H9 (cell line): ENCODE measurements around the gene AAMP. TPM values are rescaled to one million over a fixed set of nuclear protein-coding genes. Genes with fewer than 3 reads are reported as not detected.

Experiments used
- DNase-seq: peaks from one replicate; pipeline ENCODE4 v3.0.0-alpha.2; 2017
- H2AFZ ChIP-seq: one replicate; pipeline ENCODE4 v1.6.1; 2013; ENCODE audit warnings: mild to moderate bottlenecking, low read length, control low read depth, moderate library complexity
- H2AK5ac ChIP-seq: 2 replicates; pipeline ENCODE4 v1.6.1; 2013; ENCODE audit warnings: low read length, control low read depth, mixed read lengths; ENCODE audit not compliant: insufficient read length
- H2BK120ac ChIP-seq: one replicate; pipeline ENCODE4 v1.6.1; 2013; ENCODE audit warnings: low read depth, mild to moderate bottlenecking, low read length, control low read depth, inconsistent platforms; ENCODE audit not compliant: poor library complexity, severe bottlenecking
- H2BK12ac ChIP-seq: 2 replicates; pipeline ENCODE4 v1.6.1; 2013; ENCODE audit warnings: low read length, control low read depth, mixed read lengths, low read depth; ENCODE audit not compliant: insufficient read length
- H2BK15ac ChIP-seq: 2 replicates; pipeline ENCODE4 v1.6.1; 2013; ENCODE audit warnings: low read depth, low read length, control low read depth
- H2BK20ac ChIP-seq: one replicate; pipeline ENCODE4 v1.6.1; 2013; ENCODE audit warnings: low read depth, mild to moderate bottlenecking, low read length, control low read depth, inconsistent platforms; ENCODE audit not compliant: poor library complexity, severe bottlenecking
- H2BK5ac ChIP-seq: 2 replicates; pipeline ENCODE4 v1.6.1; 2013; ENCODE audit warnings: low read length, control low read depth, mixed read lengths; ENCODE audit not compliant: insufficient read length
- H3K14ac ChIP-seq: 2 replicates; pipeline ENCODE4 v1.6.1; 2013; ENCODE audit warnings: low read length, control low read depth; ENCODE audit not compliant: insufficient read depth
- H3K18ac ChIP-seq: 2 replicates; pipeline ENCODE4 v1.6.1; 2013; ENCODE audit warnings: low read depth, mild to moderate bottlenecking, mixed read lengths, low read length, control low read depth; ENCODE audit not compliant: insufficient read length
- H3K23ac ChIP-seq: 2 replicates; pipeline ENCODE4 v1.6.1; 2013; ENCODE audit warnings: low read length, control low read depth, mixed read lengths, low read depth; ENCODE audit not compliant: insufficient read length
- H3K23me2 ChIP-seq: 2 replicates; pipeline ENCODE4 v1.6.1; 2013; ENCODE audit warnings: low read depth, mild to moderate bottlenecking, mixed read lengths, low read length, control low read depth; ENCODE audit not compliant: insufficient read length, poor library complexity, severe bottlenecking
- H3K27ac ChIP-seq: 2 replicates; pipeline ENCODE4 v1.5.1; 2013; ENCODE audit warnings: low read length, control low read depth, mixed read lengths, low read depth; ENCODE audit not compliant: insufficient read length
- H3K27me3 ChIP-seq: 2 replicates; pipeline ENCODE4 v1.6.1; 2013; ENCODE audit warnings: low read length, control low read depth, inconsistent platforms; ENCODE audit not compliant: insufficient read depth
- H3K4ac ChIP-seq: 2 replicates; pipeline ENCODE4 v1.6.1; 2013; ENCODE audit warnings: low read depth, mild to moderate bottlenecking, control low read depth, inconsistent platforms, low read length, moderate library complexity
- H3K4me1 ChIP-seq: 2 replicates; pipeline ENCODE4 v1.6.1; 2013; ENCODE audit warnings: low read length, control low read depth, inconsistent platforms; ENCODE audit not compliant: insufficient read depth
- H3K4me2 ChIP-seq: 2 replicates; pipeline ENCODE4 v1.6.1; 2013; ENCODE audit warnings: low read length, control low read depth, mixed read lengths; ENCODE audit not compliant: insufficient read length, insufficient read depth
- H3K56ac ChIP-seq: 2 replicates; pipeline ENCODE4 v1.6.1; 2013; ENCODE audit warnings: low read depth, mild to moderate bottlenecking, mixed read lengths, low read length, control low read depth; ENCODE audit not compliant: insufficient read length
- H3K79me1 ChIP-seq: 2 replicates; pipeline ENCODE4 v1.6.1; 2013; ENCODE audit warnings: low read depth, mild to moderate bottlenecking, moderate library complexity, low read length, control low read depth, inconsistent platforms; ENCODE audit not compliant: insufficient read depth, poor library complexity, severe bottlenecking
- H3K79me2 ChIP-seq: 2 replicates; pipeline ENCODE4 v1.6.1; 2013; ENCODE audit warnings: low read length, control low read depth, inconsistent platforms; ENCODE audit not compliant: insufficient read depth
- H3K9ac ChIP-seq: 2 replicates; pipeline ENCODE4 v1.6.1; 2013; ENCODE audit warnings: low read length, control low read depth, mixed read lengths; ENCODE audit not compliant: insufficient read length; ENCODE audit errors: extremely low read depth
- H3K9me3 ChIP-seq: one replicate; pipeline ENCODE4 v1.6.1; 2013; ENCODE audit warnings: low read depth, low read length, inconsistent platforms; ENCODE audit not compliant: control insufficient read depth
- H3T11ph ChIP-seq: one replicate; pipeline ENCODE4 v1.6.1; 2013; ENCODE audit warnings: mild to moderate bottlenecking, low read length, control low read depth, inconsistent platforms
- H4K20me1 ChIP-seq: one replicate; pipeline ENCODE4 v1.6.1; 2013; ENCODE audit not compliant: control insufficient read depth, insufficient read length, insufficient read depth
- H4K5ac ChIP-seq: 2 replicates; pipeline ENCODE4 v1.6.1; 2013; ENCODE audit warnings: low read depth, mild to moderate bottlenecking, mixed read lengths, low read length, control low read depth; ENCODE audit not compliant: insufficient read length
- H4K8ac ChIP-seq: replicated peaks from 2 replicates; pipeline ENCODE4 v1.6.1; 2013; ENCODE audit warnings: low read length, control low read depth, mixed read lengths, low read depth; ENCODE audit not compliant: insufficient read length
- H4K91ac ChIP-seq: 2 replicates; pipeline ENCODE4 v1.6.1; 2013; ENCODE audit warnings: low read depth, mild to moderate bottlenecking, moderate library complexity, mixed read lengths, low read length, control low read depth; ENCODE audit not compliant: insufficient read length
- H3K27ac Mint-ChIP-seq, 3 experiments: 2 replicates in 2 of 3; 3 replicates in 1 of 3; pipeline ENCODE4 v1.8.0; 2020 to 2021; ENCODE audit warnings: mixed read lengths in 3 of 3, mild to moderate bottlenecking in 1 of 3, moderate library complexity in 1 of 3
- H3K27me3 Mint-ChIP-seq: 2 replicates; pipeline ENCODE4 v1.8.0; 2021; ENCODE audit warnings: low read depth, mild to moderate bottlenecking, moderate library complexity, mixed read lengths
- H3K36me3 Mint-ChIP-seq, 3 experiments: 2 replicates in 2 of 3; 3 replicates in 1 of 3; pipeline ENCODE4 v1.8.0; 2020 to 2021; ENCODE audit warnings: low read depth in 3 of 3, mixed read lengths in 3 of 3; ENCODE audit not compliant: insufficient read depth in 1 of 3
- H3K4me1 Mint-ChIP-seq, 2 experiments: 2 replicates each; pipeline ENCODE4 v1.8.0; 2020; ENCODE audit warnings: mixed read lengths in 2 of 2
- H3K4me3 Mint-ChIP-seq, 2 experiments: 2 replicates in 1 of 2; 3 replicates in 1 of 2; pipeline ENCODE4 v1.8.0; 2020 to 2021; ENCODE audit warnings: mild to moderate bottlenecking in 2 of 2, mixed read lengths in 2 of 2, moderate library complexity in 1 of 2
- H3K9me3 Mint-ChIP-seq, 2 experiments: 2 replicates in 1 of 2; 3 replicates in 1 of 2; pipeline ENCODE4 v1.8.0; 2020; ENCODE audit warnings: mild to moderate bottlenecking in 2 of 2, mixed read lengths in 2 of 2, moderate library complexity in 1 of 2
- CTCF ChIP-seq: fragments of 200-600 bp; sonication (generic); conservative IDR thresholded peaks from 3 replicates; pipeline ENCODE4 v1.8.0; 2021; ENCODE audit warnings: antibody characterized with exemption, mild to moderate bottlenecking
- WGBS: extraction: QIAGEN DNeasy Blood & Tissue Kit; methylation state at CpG from one replicate; pipeline ENCODE4 v1.1.7; 2013; ENCODE audit warnings: missing lambda C conversion rate, low lambda C conversion rate, mixed read lengths; ENCODE audit not compliant: insufficient read length; ENCODE audit errors: extremely low coverage; 5-methylcytosine and 5-hydroxymethylcytosine counted together
- total RNA-seq: library from RNA; stranded (reverse); gene quantifications from 2 replicates; pipeline ENCODE4 v1.2.1, GENCODE V29; 2021

Gene AAMP
- total RNA-seq, 1 experiment from 2014 or later, result 103 TPM

GRCh38 chr2:218276986-218277755 is 7.2 kb upstream of the AAMP start:
- peak overlapping the region in 1 of 3 experiments; percentile 28; a peak in 2 of 7 replicates for H3K27ac Mint-ChIP-seq
- H3K4ac ChIP-seq, result no peak overlapping the region
- H3K18ac ChIP-seq, result no peak overlapping the region
- no peak overlapping the region for H3K23ac ChIP-seq
- H3K27me3 ChIP-seq, result no peaks in the 10 kb centered on the region
- no peak for DNase-seq
- no peaks in the 10 kb centered on the region for H3K4me1 ChIP-seq
- no peak overlapping the region for H2AK5ac ChIP-seq
- WGBS, result no CpG with 5 or more reads among the region's 12 CpGs
- no peaks in the 10 kb centered on the region; a peak in 1 of 5 replicates for H3K9me3 Mint-ChIP-seq
- no peaks in the 10 kb centered on the region for H3K9me3 ChIP-seq
- H2BK20ac ChIP-seq, result no peak overlapping the region
- no peak overlapping the region for H3K14ac ChIP-seq
- no peak overlapping the region for H3K4me2 ChIP-seq
- no peaks in the 10 kb centered on the region for H3K23me2 ChIP-seq
- TF ChIP-seq CTCF, result no peak
- no peak overlapping the region for H2BK120ac ChIP-seq
- no peak overlapping the region; a peak in 2 of 5 replicates for H3K4me3 Mint-ChIP-seq
- no peak overlapping the region for H3T11ph ChIP-seq
- H3K4me1 Mint-ChIP-seq, result peaks cover 0 to 3% of the 10 kb centered on the region in 2 experiments; a peak in 1 of 4 replicates
- H2BK15ac ChIP-seq, result no peak overlapping the region
- H2BK12ac ChIP-seq, result no peak overlapping the region
- no peak overlapping the region for H4K91ac ChIP-seq
- H4K5ac ChIP-seq, result no peak overlapping the region
- no peak overlapping the region for H2BK5ac ChIP-seq
- no peaks in the 10 kb centered on the region for H3K27me3 Mint-ChIP-seq
- no peak overlapping the region for H2AFZ ChIP-seq
- no peaks in the 10 kb centered on the region for H3K79me2 ChIP-seq
- H3K56ac ChIP-seq, result no peak overlapping the region
- no peak overlapping the region for H4K8ac ChIP-seq
- no peak overlapping the region for H3K27ac ChIP-seq
- H4K20me1 ChIP-seq, result no peaks in the 10 kb centered on the region
- peaks cover 5 to 51% (median 44%) of the 10 kb centered on the region in 3 experiments for H3K36me3 Mint-ChIP-seq
- H3K9ac ChIP-seq, result no peak overlapping the region
- H3K79me1 ChIP-seq, result no peaks in the 10 kb centered on the region
